Measurements from ENCODE around the gene GAL3ST1. TPM values are rescaled to one million over a fixed set of nuclear protein-coding genes. Genes with fewer than 3 reads are reported as not detected.
"Not testable (repeated sequence)": the region's sequence is repeated elsewhere in the genome, so short reads cannot be mapped to it uniquely, and the experiment has no call there.

The GAL3ST1 gene
- total RNA-seq, 1 donor from 2014 or later = 2.5 TPM

DNA sequence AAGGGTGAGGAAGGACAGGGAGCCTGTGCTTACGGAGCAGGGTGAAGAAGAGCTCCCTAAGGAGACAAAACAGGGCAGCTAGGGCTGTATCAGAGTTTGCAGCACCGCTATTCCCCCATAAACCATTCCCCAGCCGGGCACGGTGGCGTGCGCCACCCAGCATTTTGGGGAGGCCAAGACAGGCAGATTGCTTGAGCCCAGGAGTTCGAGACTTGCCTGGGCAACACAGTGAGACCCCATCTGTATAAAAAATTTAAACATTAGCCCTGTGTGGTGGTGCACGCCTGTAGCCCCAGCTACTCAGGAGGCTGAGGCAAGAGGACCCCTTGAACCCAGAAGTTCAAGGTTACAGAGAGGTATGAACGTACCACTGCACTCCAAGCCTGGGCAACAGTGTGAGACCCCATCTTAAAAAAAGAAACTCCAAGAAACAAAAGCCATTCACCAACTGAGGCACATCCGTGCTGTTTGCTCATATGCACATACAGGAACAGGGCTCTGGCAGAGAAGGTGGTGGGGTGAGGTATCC lies 4.7 kb downstream of the GAL3ST1 start:
- TF ChIP-seq CTCF (IDR thresholded peaks at IDR 0.05) = no peak
- H3K4me1 ChIP-seq = peaks cover 8% of the 10 kb centered on the region
- no peak overlapping the region for H3K4me3 ChIP-seq
- no peak overlapping the region for H3K27ac ChIP-seq
- intact Hi-C loops (cut with DNase I) = no loop called here
- no peaks in the 10 kb centered on the region for H3K27me3 ChIP-seq
- no peak for DNase-seq
- no peak for ATAC-seq
- H3K36me3 ChIP-seq = no peaks in the 10 kb centered on the region
- H3K9me3 ChIP-seq = no peaks in the 10 kb centered on the region

GRCh38 chr22:30568137-30568805 lies 6.2 kb downstream of the GAL3ST1 start:
- no peaks in the 10 kb centered on the region for H3K9me3 ChIP-seq
- no peaks in the 10 kb centered on the region for H3K4me1 ChIP-seq
- no peaks in the 10 kb centered on the region for H3K27me3 ChIP-seq
- intact Hi-C loops (cut with DNase I) = no loop called here
- no peak for DNase-seq
- no peaks in the 10 kb centered on the region for H3K36me3 ChIP-seq
- no peak for TF ChIP-seq CTCF (IDR thresholded peaks at IDR 0.05)
- no peak for ATAC-seq
- H3K27ac ChIP-seq = no peak overlapping the region
- H3K4me3 ChIP-seq = no peak overlapping the region

DNA sequence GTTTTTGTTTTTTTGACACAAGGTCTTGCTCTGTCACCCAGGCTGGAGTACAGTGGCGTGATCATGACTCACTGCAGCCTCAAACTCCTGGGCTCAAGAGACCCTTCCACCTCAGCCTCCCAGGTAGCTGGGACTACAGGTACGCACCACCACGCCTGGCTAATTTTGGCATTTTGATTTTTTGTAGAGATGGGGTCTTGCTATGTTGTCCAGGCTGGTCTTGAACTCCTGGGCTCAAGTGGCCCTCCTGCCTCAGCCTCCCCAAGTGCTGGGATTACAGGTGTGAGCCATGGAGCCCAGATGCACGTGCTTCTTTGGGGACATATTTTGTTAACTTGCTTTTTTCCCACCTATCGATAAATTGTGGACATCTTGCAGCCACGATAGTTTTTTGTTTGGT lies 7.2 kb downstream of the GAL3ST1 start:
- H3K9me3 ChIP-seq; DNase-seq; H3K4me1 ChIP-seq; intact Hi-C loops (cut with DNase I); H3K27ac ChIP-seq; H3K27me3 ChIP-seq; ATAC-seq; H3K4me3 ChIP-seq; H3K36me3 ChIP-seq: not testable (repeated sequence)

DNA sequence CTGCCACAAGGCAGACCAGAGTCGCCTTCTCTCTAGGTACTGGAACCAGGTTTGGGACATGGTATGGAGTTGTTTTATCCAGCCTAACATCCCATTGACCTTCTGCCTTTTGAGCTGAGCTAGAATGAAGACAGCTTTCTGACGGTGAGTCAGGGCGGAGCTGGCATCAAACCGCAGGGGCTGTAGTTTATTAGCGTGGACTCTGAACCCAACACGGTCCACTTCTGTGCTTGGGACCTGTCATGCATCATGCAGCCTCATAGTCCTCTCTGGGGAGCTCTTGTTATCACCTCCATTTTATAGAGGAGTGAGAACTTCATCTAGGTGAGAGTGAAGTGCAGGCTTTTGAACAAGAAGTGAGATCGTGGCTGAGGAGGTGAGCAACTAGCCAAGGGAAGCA lies 8.3 kb downstream of the GAL3ST1 start:
- no peaks in the 10 kb centered on the region for H3K27me3 ChIP-seq
- intact Hi-C loops (cut with DNase I) = no loop called here

DNA sequence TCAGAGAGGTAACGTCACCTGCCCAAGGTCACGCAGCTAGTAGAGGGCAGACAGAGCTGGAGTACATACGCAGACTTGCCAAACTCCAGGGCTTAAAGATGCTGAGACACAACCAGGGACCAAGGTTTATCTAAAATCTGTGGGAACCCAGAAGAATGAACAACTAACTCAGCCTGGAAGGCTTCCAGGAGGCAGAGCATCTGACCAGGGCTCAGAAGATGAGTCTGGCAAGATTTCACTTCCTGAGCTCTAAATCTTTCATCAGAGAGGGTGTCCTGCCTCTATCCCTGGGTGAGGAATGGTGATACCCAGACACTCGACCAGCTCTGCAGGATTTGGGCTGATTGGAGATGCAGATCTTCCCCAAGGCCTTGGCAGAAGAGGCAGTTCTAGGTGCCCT lies 9.1 kb downstream of the GAL3ST1 start:
- no peak for ATAC-seq
- Histone ChIP-seq H3K27ac (no peak overlapping the region), H3K9me3 (no peaks in the 10 kb centered on the region), H3K4me3 (no peak overlapping the region), H3K4me1 (no peaks in the 10 kb centered on the region), H3K36me3 (no peaks in the 10 kb centered on the region), H3K27me3 (no peaks in the 10 kb centered on the region)
- intact Hi-C loops (cut with DNase I) = no loop called here
- TF ChIP-seq CTCF (IDR thresholded peaks at IDR 0.05) = no peak
- DNase-seq = no peak

More for the DNA sequence above, 8.3 kb downstream of the GAL3ST1 start:
- no peaks in the 10 kb centered on the region for H3K4me1 ChIP-seq
- no peaks in the 10 kb centered on the region for H3K9me3 ChIP-seq
- DNase-seq (no peak), ATAC-seq (no peak)
- H3K27ac ChIP-seq = no peak overlapping the region
- H3K36me3 ChIP-seq = no peaks in the 10 kb centered on the region
- TF ChIP-seq CTCF (IDR thresholded peaks at IDR 0.05) = no peak
- no peak overlapping the region for H3K4me3 ChIP-seq

DNA sequence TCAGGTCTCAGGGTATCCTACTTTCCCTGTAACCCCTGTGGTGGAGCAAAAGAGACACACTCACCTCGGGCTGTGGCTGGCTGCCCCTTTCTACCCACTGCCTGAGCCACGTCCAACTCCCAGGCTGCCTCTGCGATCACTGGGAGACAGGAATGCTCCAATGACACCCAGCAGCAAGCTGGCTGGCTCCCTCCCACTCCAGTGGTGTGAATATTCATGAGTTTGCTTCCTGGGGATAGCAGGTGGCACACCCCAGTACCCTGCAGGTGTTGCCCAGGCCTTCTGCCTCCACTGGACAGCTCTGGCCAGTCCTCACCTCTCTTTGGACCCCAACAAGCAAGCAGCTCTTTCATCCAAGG lies 9.7 kb downstream of the GAL3ST1 start:
- ATAC-seq (no peak), DNase-seq (no peak)
- H3K4me3 ChIP-seq = no peak overlapping the region
- no peak for TF ChIP-seq CTCF (IDR thresholded peaks at IDR 0.05)
- H3K27me3 ChIP-seq = no peaks in the 10 kb centered on the region
- no peak overlapping the region for H3K27ac ChIP-seq
- no peaks in the 10 kb centered on the region for H3K9me3 ChIP-seq
- intact Hi-C loops (cut with DNase I) = no loop called here
- H3K4me1 ChIP-seq = no peaks in the 10 kb centered on the region
- no peaks in the 10 kb centered on the region for H3K36me3 ChIP-seq

Measured in upper lobe of right lung (tissue), 1 donor.